ENCODE measurements around the gene APOC4.

The APOC4 gene, protein sequence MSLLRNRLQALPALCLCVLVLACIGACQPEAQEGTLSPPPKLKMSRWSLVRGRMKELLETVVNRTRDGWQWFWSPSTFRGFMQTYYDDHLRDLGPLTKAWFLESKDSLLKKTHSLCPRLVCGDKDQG

DNA sequence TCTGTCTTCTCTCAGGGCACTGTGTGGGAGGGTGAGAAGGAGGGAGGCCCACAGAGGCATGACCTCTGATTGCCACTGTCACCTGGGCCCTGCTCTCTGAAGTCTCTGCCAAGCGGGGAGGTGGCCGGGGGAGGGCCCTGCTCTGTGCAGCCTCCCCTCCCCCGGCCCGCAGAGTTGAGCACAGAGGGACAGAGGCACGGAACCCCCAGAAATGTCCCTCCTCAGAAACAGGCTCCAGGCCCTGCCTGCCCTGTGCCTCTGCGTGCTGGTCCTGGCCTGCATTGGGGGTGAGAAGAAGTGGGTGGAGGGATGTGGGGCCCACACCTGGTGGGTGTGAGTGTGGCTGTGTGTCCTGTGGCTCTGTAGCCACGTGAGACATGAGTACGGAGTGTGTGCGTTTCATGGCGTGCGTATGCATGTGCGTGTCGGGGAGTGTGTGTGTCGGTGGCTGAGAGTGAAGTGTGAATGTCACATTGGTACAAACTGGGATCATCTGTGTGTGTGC, at the start of gene APOC4:
APOC4 (plus strand) TSS at position 171 of the 505 bp plus-strand sequence; CDS start at position 212, 41 bp downstream.
- Histone ChIP-seq H3K36me3 (ENCODE audit: control insufficient read depth, insufficient read depth, low read length) (no peaks in the 10 kb centered on the region), H3K4me3 (ENCODE audit: low read depth, low read length) (no peak within 1 kb of the TSS), H3K9ac (ENCODE audit: low read depth, low read length) (no peak within 1 kb of the TSS), H3K9me3 (ENCODE audit: control insufficient read depth, insufficient read depth, low read length) (no peaks in the 10 kb centered on the region), H3K27me3 (ENCODE audit: control insufficient read depth, insufficient read depth, low read length) (no peaks in the 10 kb centered on the region), H3K4me1 (ENCODE audit: control insufficient read depth, insufficient read depth, low read length) (no peaks in the 10 kb centered on the region)

DNA sequence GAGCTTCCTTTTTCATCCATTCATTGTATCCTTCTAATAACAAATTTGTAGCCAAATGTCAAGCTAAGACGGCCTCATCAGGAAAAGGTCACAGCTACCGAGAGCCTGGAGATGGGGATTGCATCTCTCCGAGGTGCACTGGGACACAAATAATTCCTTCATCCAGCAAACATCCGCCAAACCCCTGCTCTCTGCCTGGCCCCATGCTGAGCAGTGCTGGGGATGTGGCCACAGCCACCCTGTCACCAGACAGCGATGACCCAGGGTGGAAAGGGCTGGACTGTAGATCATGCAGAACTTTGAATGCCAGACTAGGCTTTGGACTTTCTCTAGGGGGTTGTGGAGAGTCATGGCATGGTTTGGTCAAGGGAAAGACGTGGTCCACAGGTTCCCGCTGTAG, 49.1 kb upstream of the APOC4 start:
- Histone ChIP-seq H3K9ac (ENCODE audit: low read depth, low read length) (no peak overlapping the region), H3K4me3 (ENCODE audit: low read depth, low read length) (no peak overlapping the region), H3K4me1 (ENCODE audit: control insufficient read depth, insufficient read depth, low read length) (peaks cover 4% of the 10 kb centered on the region), H3K36me3 (ENCODE audit: control insufficient read depth, insufficient read depth, low read length) (peaks cover 56% of the 10 kb centered on the region), H3K27me3 (ENCODE audit: control insufficient read depth, insufficient read depth, low read length) (no peaks in the 10 kb centered on the region), H3K9me3 (ENCODE audit: control insufficient read depth, insufficient read depth, low read length) (no peaks in the 10 kb centered on the region)

DNA sequence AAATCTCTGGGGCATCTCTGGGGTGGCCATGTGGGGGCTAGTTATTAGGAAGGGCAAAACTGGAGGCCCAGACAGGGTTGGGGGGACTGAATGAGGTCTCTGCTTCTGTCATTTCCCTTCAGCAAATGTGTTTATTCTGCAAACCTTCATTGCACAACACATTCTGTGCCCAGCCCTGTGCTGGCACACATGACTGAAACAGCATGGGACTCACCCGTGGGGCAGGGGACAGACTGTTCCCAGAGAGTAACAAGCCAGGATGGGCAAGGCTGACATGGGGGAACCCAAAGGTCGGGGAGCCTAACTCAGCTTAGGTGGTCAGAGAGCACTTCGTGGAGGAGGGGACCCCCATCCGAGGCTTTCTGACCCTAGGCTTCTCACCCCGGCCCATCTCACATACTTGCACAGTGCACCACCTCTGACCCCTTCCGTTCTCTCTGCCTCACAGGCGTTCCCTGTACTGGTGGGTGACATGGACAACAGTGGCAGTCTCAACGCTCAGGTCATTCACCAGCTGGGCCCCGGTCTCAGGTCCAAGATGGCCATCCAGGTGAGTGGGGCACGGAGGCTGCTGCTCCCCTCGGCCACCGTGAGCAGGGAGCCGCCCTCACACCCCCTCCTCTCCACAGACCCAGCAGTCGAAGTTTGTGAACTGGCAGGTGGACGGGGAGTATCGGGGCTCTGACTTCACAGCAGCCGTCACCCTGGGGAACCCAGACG, 48.5 kb upstream of the APOC4 start:
- Histone ChIP-seq H3K36me3 (ENCODE audit: control insufficient read depth, insufficient read depth, low read length) (peaks cover 55% of the 10 kb centered on the region), H3K9me3 (ENCODE audit: control insufficient read depth, insufficient read depth, low read length) (no peaks in the 10 kb centered on the region), H3K9ac (ENCODE audit: low read depth, low read length) (no peak overlapping the region), H3K4me3 (ENCODE audit: low read depth, low read length) (no peak overlapping the region), H3K4me1 (ENCODE audit: control insufficient read depth, insufficient read depth, low read length) (peaks cover 4% of the 10 kb centered on the region), H3K27me3 (ENCODE audit: control insufficient read depth, insufficient read depth, low read length) (no peaks in the 10 kb centered on the region)

DNA sequence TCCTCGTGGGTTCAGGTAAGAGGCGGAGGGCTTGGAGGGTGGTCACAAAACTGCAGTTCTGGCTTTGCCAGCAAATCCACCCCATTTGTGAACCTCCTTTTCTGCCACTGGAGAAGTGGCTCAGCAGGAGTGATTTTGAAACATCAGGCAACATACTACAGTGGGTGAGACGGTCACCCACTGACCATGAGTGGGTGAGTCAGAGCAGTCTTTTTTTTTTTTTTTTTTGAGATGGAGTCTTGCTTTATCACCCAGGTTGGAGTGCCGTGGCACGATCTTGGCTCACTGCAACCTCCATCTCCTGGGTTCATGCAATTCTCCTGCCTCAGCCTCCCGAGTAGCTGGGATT, 48.0 kb upstream of the APOC4 start:
- H3K36me3 ChIP-seq (ENCODE audit: control insufficient read depth, insufficient read depth, low read length), result peaks cover 55% of the 10 kb centered on the region

DNA sequence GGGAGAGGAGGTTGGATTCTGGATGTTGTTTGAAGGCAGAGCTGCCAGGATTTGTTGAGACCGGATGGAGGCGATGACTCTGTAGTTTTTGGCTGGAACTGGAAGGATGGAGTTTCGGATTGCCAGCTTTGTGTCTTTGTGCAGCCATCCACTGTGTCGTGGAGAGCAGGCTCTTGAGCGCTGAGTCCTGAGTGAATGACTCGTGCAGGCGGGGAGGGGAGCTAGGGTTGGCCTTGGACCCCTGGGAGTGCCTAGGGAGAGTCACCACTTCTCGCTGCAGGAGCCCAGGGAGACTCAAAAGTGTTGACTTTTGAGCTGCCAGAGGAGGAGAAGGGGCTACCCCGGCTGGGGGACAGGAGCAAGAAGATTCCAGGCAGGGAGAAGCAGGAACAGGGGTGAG, 47.1 kb upstream of the APOC4 start:
- no peaks in the 10 kb centered on the region for H3K27me3 ChIP-seq (ENCODE audit: control insufficient read depth, insufficient read depth, low read length)
- peaks cover 4% of the 10 kb centered on the region for H3K4me1 ChIP-seq (ENCODE audit: control insufficient read depth, insufficient read depth, low read length)
- H3K9ac ChIP-seq (ENCODE audit: low read depth, low read length), result no peak overlapping the region
- H3K36me3 ChIP-seq (ENCODE audit: control insufficient read depth, insufficient read depth, low read length), result peaks cover 57% of the 10 kb centered on the region
- no peaks in the 10 kb centered on the region for H3K9me3 ChIP-seq (ENCODE audit: control insufficient read depth, insufficient read depth, low read length)
- H3K4me3 ChIP-seq (ENCODE audit: low read depth, low read length), result no peak overlapping the region

More for the DNA sequence above, 48.0 kb upstream of the APOC4 start:
- no peaks in the 10 kb centered on the region for H3K9me3 ChIP-seq (ENCODE audit: control insufficient read depth, insufficient read depth, low read length)
- H3K4me3 ChIP-seq (ENCODE audit: low read depth, low read length), result no peak overlapping the region
- no peaks in the 10 kb centered on the region for H3K27me3 ChIP-seq (ENCODE audit: control insufficient read depth, insufficient read depth, low read length)
- peaks cover 4% of the 10 kb centered on the region for H3K4me1 ChIP-seq (ENCODE audit: control insufficient read depth, insufficient read depth, low read length)
- no peak overlapping the region for H3K9ac ChIP-seq (ENCODE audit: low read depth, low read length)

DNA sequence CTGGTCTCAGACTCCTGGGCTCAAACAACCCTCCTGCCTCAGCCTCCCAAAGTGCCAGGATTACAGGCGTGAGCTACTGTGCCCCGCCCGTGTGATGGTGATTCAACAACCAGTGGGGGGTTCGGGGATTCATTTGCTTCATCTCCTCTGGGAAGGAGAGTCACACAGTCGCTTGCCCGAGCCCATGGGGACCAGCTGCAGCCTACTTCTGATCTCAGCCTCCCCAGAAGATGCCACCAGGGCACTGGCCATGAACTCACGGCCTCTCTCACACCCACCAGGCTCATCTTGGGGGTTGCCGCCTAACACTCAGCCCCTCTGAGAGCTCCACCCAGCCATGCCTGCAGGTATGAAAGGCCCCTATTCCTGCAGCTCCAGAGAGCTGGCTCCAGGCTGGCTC, 44.2 kb upstream of the APOC4 start:
- H3K4me1 ChIP-seq (ENCODE audit: control insufficient read depth, insufficient read depth, low read length), result no peaks in the 10 kb centered on the region
- H3K36me3 ChIP-seq (ENCODE audit: control insufficient read depth, insufficient read depth, low read length), result peaks cover 69% of the 10 kb centered on the region
- H3K4me3 ChIP-seq (ENCODE audit: low read depth, low read length), result no peak overlapping the region
- no peaks in the 10 kb centered on the region for H3K9me3 ChIP-seq (ENCODE audit: control insufficient read depth, insufficient read depth, low read length)
- H3K27me3 ChIP-seq (ENCODE audit: control insufficient read depth, insufficient read depth, low read length), result no peaks in the 10 kb centered on the region
- no peak overlapping the region for H3K9ac ChIP-seq (ENCODE audit: low read depth, low read length)

DNA sequence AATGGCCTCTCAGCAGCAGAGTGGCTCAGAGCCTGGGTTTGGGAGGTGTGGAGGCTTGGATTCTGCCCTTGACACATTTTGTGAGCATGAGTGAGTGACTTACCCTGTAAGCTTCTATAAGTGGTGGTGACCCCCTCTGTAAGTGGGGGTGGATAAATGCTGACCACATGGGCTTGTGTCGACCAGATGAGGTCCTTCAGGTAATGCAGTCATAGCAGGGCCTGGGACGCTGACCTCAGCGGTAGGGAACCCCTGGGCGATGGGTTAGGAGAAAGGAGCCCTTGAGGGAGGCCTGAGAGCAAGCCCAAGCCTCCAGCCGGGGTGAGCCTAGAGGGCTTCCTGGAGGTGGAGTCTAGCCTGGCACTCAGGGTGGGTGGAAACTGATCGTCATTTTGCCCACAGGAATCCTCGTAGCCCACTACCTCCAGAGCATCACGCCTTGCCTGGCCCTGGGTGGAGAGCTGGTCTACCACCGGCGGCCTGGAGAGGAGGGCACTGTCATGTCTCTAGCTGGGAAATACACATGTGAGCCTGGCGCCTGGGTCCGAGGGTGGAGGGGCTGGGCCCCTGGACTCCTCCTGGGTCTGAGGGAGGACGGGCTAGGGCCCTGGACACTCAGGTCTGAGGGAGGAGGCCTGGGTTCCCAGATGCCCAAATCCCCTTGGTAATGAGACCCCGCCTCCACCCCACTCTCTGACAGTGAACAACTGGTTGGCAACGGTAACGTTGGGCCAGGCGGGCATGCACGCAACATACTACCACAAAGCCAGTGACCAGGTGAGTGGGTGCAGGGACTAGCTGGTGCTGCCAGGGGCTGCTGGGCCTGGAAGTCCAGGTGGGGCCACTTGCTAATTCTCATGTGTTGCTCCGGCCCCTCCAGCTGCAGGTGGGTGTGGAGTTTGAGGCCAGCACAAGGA, 41.5 kb upstream of the APOC4 start:
- Histone ChIP-seq H3K4me3 (ENCODE audit: low read depth, low read length) (no peak overlapping the region), H3K36me3 (ENCODE audit: control insufficient read depth, insufficient read depth, low read length) (peaks cover 44% of the 10 kb centered on the region), H3K4me1 (ENCODE audit: control insufficient read depth, insufficient read depth, low read length) (peaks cover 2% of the 10 kb centered on the region), H3K27me3 (ENCODE audit: control insufficient read depth, insufficient read depth, low read length) (no peaks in the 10 kb centered on the region), H3K9ac (ENCODE audit: low read depth, low read length) (no peak overlapping the region), H3K9me3 (ENCODE audit: control insufficient read depth, insufficient read depth, low read length) (no peaks in the 10 kb centered on the region)

DNA sequence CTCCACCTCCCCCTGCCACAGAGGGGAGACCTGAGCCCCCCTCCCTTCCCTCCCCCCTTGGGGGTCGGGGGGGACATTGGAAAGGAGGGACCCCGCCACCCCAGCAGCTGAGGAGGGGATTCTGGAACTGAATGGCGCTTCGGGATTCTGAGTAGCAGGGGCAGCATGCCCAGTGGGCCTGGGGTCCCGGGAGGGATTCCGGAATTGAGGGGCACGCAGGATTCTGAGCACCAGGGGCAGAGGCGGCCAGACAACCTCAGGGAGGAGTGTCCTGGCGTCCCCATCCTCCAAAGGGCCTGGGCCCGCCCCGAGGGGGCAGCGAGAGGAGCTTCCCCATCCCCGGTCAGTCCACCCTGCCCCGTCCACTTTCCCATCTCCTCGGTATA, 38.8 kb upstream of the APOC4 start:
- H3K9me3 ChIP-seq (ENCODE audit: control insufficient read depth, insufficient read depth, low read length), result no peaks in the 10 kb centered on the region
- H3K36me3 ChIP-seq (ENCODE audit: control insufficient read depth, insufficient read depth, low read length), result peaks cover 35% of the 10 kb centered on the region
- H3K4me3 ChIP-seq (ENCODE audit: low read depth, low read length), result no peak overlapping the region
- peaks cover 2% of the 10 kb centered on the region for H3K4me1 ChIP-seq (ENCODE audit: control insufficient read depth, insufficient read depth, low read length)
- H3K27me3 ChIP-seq (ENCODE audit: control insufficient read depth, insufficient read depth, low read length), result no peaks in the 10 kb centered on the region
- H3K9ac ChIP-seq (ENCODE audit: low read depth, low read length), result no peak overlapping the region

DNA sequence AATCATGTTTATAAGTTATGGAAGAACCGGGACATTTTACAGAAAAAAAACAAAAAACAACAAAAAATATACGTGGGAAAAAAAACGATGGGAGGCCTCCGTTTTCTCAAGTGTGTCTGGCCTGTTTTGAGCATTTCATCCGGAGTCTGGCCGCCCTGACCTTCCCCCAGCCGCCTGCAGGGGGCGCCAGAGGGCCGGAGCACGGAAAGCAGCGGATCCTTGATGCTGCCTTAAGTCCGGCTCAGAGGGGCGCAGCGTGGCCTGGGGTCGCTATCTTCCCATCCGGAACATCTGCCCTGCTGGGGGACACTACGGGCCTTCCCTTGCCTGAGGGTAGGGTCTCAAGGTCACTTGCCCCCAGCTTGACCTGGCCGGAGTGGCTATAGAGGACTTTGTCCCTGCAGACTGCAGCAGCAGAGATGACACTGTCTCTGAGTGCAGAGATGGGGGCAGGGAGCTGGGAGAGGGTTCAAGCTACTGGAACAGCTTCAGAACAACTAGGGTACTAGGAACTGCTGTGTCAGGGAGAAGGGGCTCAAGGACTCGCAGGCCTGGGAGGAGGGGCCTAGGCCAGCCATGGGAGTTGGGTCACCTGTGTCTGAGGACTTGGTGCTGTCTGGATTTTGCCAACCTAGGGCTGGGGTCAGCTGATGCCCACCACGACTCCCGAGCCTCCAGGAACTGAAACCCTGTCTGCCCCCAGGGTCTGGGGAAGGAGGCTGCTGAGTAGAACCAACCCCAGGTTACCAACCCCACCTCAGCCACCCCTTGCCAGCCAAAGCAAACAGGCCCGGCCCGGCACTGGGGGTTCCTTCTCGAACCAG, 38.2 kb upstream of the APOC4 start:
- H3K9ac ChIP-seq (ENCODE audit: low read depth, low read length), result peak overlapping the region; percentile 16

DNA sequence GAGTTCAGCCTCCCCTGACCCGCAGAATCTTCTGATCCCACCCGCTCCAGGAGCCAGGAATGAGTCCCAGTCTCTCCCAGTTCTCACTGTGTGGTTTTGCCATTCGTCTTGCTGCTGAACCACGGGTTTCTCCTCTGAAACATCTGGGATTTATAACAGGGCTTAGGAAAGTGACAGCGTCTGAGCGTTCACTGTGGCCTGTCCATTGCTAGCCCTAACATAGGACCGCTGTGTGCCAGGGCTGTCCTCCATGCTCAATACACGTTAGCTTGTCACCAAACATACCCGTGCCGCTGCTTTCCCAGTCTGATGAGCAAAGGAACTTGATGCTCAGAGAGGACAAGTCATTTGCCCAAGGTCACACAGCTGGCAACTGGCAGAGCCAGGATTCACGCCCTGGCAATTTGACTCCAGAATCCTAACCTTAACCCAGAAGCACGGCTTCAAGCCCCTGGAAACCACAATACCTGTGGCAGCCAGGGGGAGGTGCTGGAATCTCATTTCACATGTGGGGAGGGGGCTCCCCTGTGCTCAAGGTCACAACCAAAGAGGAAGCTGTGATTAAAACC, 37.5 kb upstream of the APOC4 start:
- Histone ChIP-seq H3K36me3 (ENCODE audit: control insufficient read depth, insufficient read depth, low read length) (peaks cover 48% of the 10 kb centered on the region), H3K27me3 (ENCODE audit: control insufficient read depth, insufficient read depth, low read length) (no peaks in the 10 kb centered on the region), H3K9ac (ENCODE audit: low read depth, low read length) (no peak overlapping the region), H3K9me3 (ENCODE audit: control insufficient read depth, insufficient read depth, low read length) (no peaks in the 10 kb centered on the region), H3K4me1 (ENCODE audit: control insufficient read depth, insufficient read depth, low read length) (peaks cover 2% of the 10 kb centered on the region), H3K4me3 (ENCODE audit: low read depth, low read length) (peak overlapping the region; percentile 11)

More for the DNA sequence above, 38.2 kb upstream of the APOC4 start:
- Histone ChIP-seq H3K4me1 (ENCODE audit: control insufficient read depth, insufficient read depth, low read length) (peaks cover 2% of the 10 kb centered on the region), H3K9me3 (ENCODE audit: control insufficient read depth, insufficient read depth, low read length) (no peaks in the 10 kb centered on the region), H3K36me3 (ENCODE audit: control insufficient read depth, insufficient read depth, low read length) (peaks cover 41% of the 10 kb centered on the region), H3K27me3 (ENCODE audit: control insufficient read depth, insufficient read depth, low read length) (no peaks in the 10 kb centered on the region), H3K4me3 (ENCODE audit: low read depth, low read length) (peak overlapping the region; percentile 35)
